Right atrium auricular region (tissue), 2 donors: ENCODE results near the gene SIM2. TPM values are rescaled to one million over a fixed set of nuclear protein-coding genes. Genes with fewer than 3 reads are reported as not detected.

Experiments
- DNase-seq: peaks from one replicate; pipeline ENCODE4 v3.0.0-alpha.2; 2019; ENCODE audit warnings: low spot score
- H3K27ac ChIP-seq, 2 donors: fragments of 200-600 bp; sonication (generic); 1 replicate in 1 of 2; 2 replicates in 1 of 2; pipeline ENCODE4 v1.5.1; 2016 to 2019
- H3K27me3 ChIP-seq, 2 donors: fragments of 200-600 bp; sonication (generic); one replicate each; pipeline versions ENCODE4 v1.5.1 to v1.6.0; 2017 to 2019
- H3K36me3 ChIP-seq: fragments of 200-600 bp; sonication (generic); one replicate; pipeline ENCODE4 v1.5.1; 2016
- H3K4me1 ChIP-seq, 2 donors: fragments of 200-600 bp; sonication (generic); one replicate each; pipeline versions ENCODE4 v1.5.1 to v1.6.0; 2017 to 2019
- H3K4me3 ChIP-seq, 2 donors: fragments of 200-600 bp; sonication (generic); 1 replicate in 1 of 2; 2 replicates in 1 of 2; pipeline ENCODE4 v1.5.1; 2017 to 2019; ENCODE audit warnings: mild to moderate bottlenecking in 1 of 2, moderate library complexity in 1 of 2
- H3K9me3 ChIP-seq, 2 donors: fragments of 200-600 bp; sonication (generic); one replicate each; pipeline ENCODE4 v1.5.1; 2019
- total RNA-seq, 2 donors: library from RNA; depleted of rRNA; stranded (reverse); fragments of >200 nt; gene quantifications; one replicate each; pipeline ENCODE4 v1.1.0, GENCODE V29; 2016
- TF ChIP-seq, protein P1 (sequence below), 2 donors: fragments of 200-600 bp; sonication (generic); IDR thresholded peaks; one replicate each; pipeline ENCODE4 v1.5.1; 2019; ENCODE audit warnings: antibody characterized with exemption in 2 of 2

SIM2 gene
- total RNA-seq, 2 donors from 2014 or later: not detected

DNA sequence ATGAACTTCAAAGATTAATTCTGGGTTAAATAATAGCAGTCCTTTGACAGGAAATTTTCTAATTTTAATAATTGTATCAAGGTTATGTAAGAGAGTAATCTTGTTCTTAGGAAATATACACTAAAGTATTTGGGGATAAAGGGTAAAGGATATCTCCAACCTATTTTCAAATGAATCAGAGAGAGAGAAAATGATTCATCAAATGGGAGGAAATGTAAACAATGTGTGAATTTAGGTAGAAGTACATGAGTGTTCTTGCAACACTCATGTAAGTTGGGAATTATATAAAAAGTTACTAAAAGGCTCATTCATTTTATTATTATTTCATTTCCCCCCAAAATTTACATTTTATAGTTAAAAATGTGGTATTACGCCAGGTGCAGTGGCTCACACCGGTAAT is 20.4 kb upstream of the SIM2 start:
- no peak overlapping the region for H3K4me3 ChIP-seq
- no peak for DNase-seq
- H3K4me1 ChIP-seq: no peaks in the 10 kb centered on the region
- H3K9me3 ChIP-seq: peaks cover 0 to 35% of the 10 kb centered on the region in 2 donors
- H3K27ac ChIP-seq: no peak overlapping the region
- H3K27me3 ChIP-seq: no peaks in the 10 kb centered on the region
- no peaks in the 10 kb centered on the region for H3K36me3 ChIP-seq
- TF ChIP-seq, protein P1, sequence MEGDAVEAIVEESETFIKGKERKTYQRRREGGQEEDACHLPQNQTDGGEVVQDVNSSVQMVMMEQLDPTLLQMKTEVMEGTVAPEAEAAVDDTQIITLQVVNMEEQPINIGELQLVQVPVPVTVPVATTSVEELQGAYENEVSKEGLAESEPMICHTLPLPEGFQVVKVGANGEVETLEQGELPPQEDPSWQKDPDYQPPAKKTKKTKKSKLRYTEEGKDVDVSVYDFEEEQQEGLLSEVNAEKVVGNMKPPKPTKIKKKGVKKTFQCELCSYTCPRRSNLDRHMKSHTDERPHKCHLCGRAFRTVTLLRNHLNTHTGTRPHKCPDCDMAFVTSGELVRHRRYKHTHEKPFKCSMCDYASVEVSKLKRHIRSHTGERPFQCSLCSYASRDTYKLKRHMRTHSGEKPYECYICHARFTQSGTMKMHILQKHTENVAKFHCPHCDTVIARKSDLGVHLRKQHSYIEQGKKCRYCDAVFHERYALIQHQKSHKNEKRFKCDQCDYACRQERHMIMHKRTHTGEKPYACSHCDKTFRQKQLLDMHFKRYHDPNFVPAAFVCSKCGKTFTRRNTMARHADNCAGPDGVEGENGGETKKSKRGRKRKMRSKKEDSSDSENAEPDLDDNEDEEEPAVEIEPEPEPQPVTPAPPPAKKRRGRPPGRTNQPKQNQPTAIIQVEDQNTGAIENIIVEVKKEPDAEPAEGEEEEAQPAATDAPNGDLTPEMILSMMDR (IDR thresholded peaks at IDR 0.05): no peak

DNA sequence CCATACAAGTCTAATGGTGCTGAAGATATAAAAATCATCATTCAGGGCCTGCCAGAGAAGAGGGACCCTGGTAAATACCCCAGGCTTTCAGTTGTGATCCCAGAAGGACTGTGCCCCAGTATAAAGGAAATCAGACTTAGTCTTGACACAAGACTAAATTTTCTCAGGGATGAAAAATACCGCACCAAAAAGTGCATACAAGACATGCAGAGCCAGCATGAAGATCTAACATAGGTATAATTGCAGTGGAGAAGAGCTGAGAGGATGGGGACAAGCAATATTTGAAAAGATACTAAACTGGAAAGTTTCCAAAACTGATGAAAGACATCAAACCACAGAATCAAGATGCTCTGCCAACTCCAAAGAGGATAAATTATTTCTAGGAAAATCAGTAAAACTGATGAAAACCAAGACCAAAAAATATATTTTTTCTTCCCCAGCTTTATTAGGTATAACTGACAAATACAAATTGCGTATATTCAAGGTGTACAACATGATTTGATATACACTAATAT is 17.7 kb upstream of the SIM2 start:
- peaks cover 0 to 4% of the 10 kb centered on the region in 2 donors for H3K4me1 ChIP-seq
- no peak for DNase-seq
- H3K27ac ChIP-seq: no peak overlapping the region
- TF ChIP-seq, protein P1 (IDR thresholded peaks at IDR 0.05): no peak
- no peaks in the 10 kb centered on the region for H3K27me3 ChIP-seq
- H3K9me3 ChIP-seq: peaks cover 0 to 35% of the 10 kb centered on the region in 2 donors
- no peak overlapping the region for H3K4me3 ChIP-seq
- H3K36me3 ChIP-seq: no peaks in the 10 kb centered on the region

DNA sequence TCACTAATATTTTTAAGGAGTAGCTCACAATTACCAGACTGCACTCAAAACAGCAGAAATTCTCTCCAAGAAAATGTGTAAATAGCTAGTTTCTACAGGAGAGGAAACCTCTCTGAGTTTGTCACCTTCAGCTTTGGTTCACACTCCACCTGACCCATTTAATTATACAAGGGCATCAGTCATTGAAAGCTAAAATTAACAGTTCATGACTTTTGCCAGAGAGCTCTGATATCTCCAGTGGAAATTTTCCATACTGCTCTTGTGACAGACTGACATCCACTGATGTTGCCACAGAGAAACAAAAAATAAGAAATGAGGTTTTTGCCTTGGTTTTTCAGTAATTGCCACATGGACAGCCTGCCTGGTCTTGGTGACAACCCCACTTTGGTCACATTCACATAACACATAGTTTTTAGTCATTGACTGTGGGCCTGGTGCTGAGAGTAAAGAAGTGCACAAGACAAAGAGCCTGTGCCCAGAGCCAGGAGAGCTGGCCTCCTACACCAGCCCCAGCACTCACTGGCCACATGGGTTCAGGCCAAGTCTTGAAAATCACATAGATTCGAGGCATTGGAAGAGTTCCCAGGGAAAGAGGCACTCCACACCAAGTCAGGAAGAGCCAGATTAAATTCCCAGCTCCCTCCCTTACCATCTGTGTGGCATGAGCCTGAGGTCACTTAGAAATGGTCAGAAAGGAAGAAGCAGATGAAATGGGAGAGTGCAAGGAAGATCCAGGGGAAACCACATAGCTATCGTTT is 13.8 kb upstream of the SIM2 start:
- peaks cover 0 to 3% of the 10 kb centered on the region in 2 donors for H3K27me3 ChIP-seq
- no peak for DNase-seq
- no peaks in the 10 kb centered on the region for H3K36me3 ChIP-seq
- H3K4me1 ChIP-seq: peaks cover 0 to 4% of the 10 kb centered on the region in 2 donors
- H3K9me3 ChIP-seq: peaks cover 0 to 16% of the 10 kb centered on the region in 2 donors
- H3K4me3 ChIP-seq: no peak overlapping the region
- H3K27ac ChIP-seq: peak overlapping the region in 1 of 2 donors; percentile 17
- TF ChIP-seq, protein P1 (IDR thresholded peaks at IDR 0.05): no peak

DNA sequence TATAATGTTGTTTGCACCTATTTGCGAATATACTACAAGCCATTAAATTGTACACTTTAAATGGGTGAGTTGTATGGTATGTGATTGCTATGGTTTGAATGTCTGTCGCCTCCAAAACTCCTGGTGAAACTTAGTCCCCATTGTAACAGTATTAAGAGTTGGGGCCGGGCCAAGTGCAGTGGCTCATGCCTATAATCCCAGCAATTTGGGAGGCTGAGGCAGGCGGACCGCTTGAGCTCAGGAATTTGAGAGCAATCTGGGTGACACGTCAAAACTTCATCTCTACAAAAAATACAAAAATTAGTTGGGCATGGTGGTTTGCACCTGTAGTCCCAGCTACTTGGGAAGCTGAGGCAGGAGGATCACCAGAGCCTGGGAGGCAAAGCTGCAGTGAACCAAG is 12.0 kb upstream of the SIM2 start:
- TF ChIP-seq, protein P1 (IDR thresholded peaks at IDR 0.05): no peak
- Histone ChIP-seq H3K4me1 (peaks cover 0 to 4% of the 10 kb centered on the region in 2 donors), H3K27me3 (peaks cover 0 to 11% of the 10 kb centered on the region in 2 donors), H3K4me3 (no peak overlapping the region), H3K9me3 (no peaks in the 10 kb centered on the region), H3K27ac (no peak overlapping the region), H3K36me3 (no peaks in the 10 kb centered on the region)
- DNase-seq: no peak

DNA sequence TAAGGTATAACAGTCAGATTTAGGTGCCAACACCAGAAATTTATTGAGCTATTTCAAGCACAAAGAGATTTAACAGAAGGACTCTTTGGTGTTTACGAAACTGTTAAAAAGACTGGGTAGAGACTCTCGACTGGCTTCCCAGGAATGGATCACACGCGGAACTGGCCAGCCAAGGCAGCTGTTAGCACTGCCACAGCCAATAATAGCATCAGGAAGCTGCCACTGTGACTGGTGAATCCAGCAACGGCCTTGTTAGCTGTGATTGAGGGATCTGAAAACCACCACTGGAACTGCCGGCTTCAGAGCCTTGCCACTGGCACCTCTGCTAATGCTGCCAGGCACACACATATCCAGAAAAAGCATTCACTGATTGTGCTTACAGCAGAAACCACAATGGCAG is 10.6 kb upstream of the SIM2 start:
- no peak for DNase-seq
- no peak overlapping the region for H3K27ac ChIP-seq
- H3K27me3 ChIP-seq: peaks cover 9 to 25% of the 10 kb centered on the region in 2 donors

More for the DNA sequence above, 10.6 kb upstream of the SIM2 start:
- H3K4me1 ChIP-seq: peaks cover 0 to 10% of the 10 kb centered on the region in 2 donors
- H3K9me3 ChIP-seq: no peaks in the 10 kb centered on the region
- H3K4me3 ChIP-seq: no peak overlapping the region
- H3K36me3 ChIP-seq: no peaks in the 10 kb centered on the region
- TF ChIP-seq, protein P1 (IDR thresholded peaks at IDR 0.05): no peak
